ENCODE measurements around the gene SH3PXD2A.

DNA sequence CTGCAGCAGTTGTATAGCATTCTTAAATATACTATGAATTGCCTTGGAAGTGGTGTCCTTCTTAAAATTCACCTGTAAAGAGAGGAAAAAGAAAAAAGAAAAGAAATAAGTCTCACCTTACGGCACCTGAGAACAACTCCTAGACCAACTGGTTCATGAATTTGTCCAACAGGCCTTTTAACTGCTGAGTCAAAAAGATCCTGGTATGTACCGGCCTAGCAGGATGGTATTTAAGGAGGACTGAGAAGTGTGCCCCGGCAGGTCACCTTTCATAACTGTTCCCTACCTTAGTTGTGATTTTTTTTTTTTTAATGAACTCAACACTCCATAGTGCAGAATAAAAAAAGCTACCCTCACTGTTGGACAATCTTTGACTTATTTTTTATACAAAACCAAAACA lies 36.8 kb upstream of the SH3PXD2A start:
- TF ChIP-seq, protein P1, sequence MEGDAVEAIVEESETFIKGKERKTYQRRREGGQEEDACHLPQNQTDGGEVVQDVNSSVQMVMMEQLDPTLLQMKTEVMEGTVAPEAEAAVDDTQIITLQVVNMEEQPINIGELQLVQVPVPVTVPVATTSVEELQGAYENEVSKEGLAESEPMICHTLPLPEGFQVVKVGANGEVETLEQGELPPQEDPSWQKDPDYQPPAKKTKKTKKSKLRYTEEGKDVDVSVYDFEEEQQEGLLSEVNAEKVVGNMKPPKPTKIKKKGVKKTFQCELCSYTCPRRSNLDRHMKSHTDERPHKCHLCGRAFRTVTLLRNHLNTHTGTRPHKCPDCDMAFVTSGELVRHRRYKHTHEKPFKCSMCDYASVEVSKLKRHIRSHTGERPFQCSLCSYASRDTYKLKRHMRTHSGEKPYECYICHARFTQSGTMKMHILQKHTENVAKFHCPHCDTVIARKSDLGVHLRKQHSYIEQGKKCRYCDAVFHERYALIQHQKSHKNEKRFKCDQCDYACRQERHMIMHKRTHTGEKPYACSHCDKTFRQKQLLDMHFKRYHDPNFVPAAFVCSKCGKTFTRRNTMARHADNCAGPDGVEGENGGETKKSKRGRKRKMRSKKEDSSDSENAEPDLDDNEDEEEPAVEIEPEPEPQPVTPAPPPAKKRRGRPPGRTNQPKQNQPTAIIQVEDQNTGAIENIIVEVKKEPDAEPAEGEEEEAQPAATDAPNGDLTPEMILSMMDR (IDR thresholded peaks at IDR 0.05), result no peak
- no peak for TF ChIP-seq POLR2A (IDR thresholded peaks at IDR 0.05)
